ENCODE results near the gene VCX3A. TPM values are rescaled to one million over a fixed set of nuclear protein-coding genes. Genes with fewer than 3 reads are reported as not detected.

VCX3A gene
- total RNA-seq, 2 donors from 2014 or later, result not detected

DNA sequence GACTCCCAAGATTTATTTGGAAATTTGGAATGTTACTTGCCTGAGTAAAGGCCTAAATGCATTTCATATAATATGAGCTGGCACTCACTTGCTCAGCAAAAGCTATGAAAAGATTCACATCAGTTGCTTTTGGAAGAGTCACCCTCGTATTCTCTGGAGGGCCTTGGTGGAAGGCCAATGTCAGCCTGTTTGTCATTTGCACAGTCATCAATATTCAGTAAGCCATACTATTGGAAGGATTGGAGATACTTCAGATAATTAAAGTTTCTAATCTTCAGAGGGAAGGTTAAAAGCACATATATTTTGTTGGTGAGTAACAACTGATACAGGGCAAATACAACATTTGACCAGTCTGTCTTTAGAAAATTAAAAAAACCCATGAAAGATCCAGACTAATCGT, 36.6 kb downstream of the VCX3A start:
- Histone ChIP-seq H3K27me3 (no peaks in the 10 kb centered on the region), H3K4me3 (no peak overlapping the region), H3K27ac (no peak overlapping the region), H3K36me3 (no peaks in the 10 kb centered on the region), H3K4me1 (no peaks in the 10 kb centered on the region), H3K9me3 (no peaks in the 10 kb centered on the region)
- no peak for DNase-seq (ENCODE audit: low spot score)
- TF ChIP-seq, protein P1, sequence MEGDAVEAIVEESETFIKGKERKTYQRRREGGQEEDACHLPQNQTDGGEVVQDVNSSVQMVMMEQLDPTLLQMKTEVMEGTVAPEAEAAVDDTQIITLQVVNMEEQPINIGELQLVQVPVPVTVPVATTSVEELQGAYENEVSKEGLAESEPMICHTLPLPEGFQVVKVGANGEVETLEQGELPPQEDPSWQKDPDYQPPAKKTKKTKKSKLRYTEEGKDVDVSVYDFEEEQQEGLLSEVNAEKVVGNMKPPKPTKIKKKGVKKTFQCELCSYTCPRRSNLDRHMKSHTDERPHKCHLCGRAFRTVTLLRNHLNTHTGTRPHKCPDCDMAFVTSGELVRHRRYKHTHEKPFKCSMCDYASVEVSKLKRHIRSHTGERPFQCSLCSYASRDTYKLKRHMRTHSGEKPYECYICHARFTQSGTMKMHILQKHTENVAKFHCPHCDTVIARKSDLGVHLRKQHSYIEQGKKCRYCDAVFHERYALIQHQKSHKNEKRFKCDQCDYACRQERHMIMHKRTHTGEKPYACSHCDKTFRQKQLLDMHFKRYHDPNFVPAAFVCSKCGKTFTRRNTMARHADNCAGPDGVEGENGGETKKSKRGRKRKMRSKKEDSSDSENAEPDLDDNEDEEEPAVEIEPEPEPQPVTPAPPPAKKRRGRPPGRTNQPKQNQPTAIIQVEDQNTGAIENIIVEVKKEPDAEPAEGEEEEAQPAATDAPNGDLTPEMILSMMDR (IDR thresholded peaks at IDR 0.05), result no peak
